H1 (cell line): ENCODE measurements around the gene CDH22. TPM values are rescaled to one million over a fixed set of nuclear protein-coding genes. Genes with fewer than 3 reads are reported as not detected.

ENCODE experiments used
- HDAC2 ChIP-seq, 2 experiments: fragments of 300-600 bp in 1 of 2; sonication (generic) in 1 of 2; IDR thresholded peaks; 2 replicates each; pipeline ENCODE4 v1.6.1; 2011 to 2012; ENCODE audit warnings: low read depth in 2 of 2, low read length in 2 of 2, mild to moderate bottlenecking in 2 of 2, moderate library complexity in 2 of 2, borderline replicate concordance in 1 of 2, inconsistent platforms in 1 of 2
- JUND ChIP-seq: IDR thresholded peaks from 2 replicates; pipeline ENCODE4 v1.6.1; 2011; ENCODE audit warnings: mild to moderate bottlenecking, improper control_type of control experiment, low read length
- NRF1 ChIP-seq: IDR thresholded peaks from 2 replicates; pipeline ENCODE4 v1.6.1; 2011; ENCODE audit warnings: mild to moderate bottlenecking, low read depth, low read length, improper control_type of control experiment
- RBBP5 ChIP-seq: IDR thresholded peaks from 2 replicates; pipeline ENCODE4 v1.7.1; 2012; ENCODE audit warnings: low read depth, mild to moderate bottlenecking, inconsistent platforms, low read length, moderate library complexity, borderline replicate concordance
- polyA plus RNA-seq, 7 experiments: library from polyadenylated mRNA; depleted of rRNA in 3 of 7; stranded (reverse) in 5 of 7; unstranded in 2 of 7; fragments of >200 nt in 5 of 7; fragments of 200-250 nt in 2 of 7; gene quantifications; 1 replicate in 5 of 7; 2 replicates in 1 of 7; 4 replicates in 1 of 7; pipeline versions ENCODE4 v1.2.1 to v1.2.3, GENCODE V29; 2011 to 2013; ENCODE audit warnings: missing spikeins in 2 of 7, mixed read lengths in 2 of 7
- total RNA-seq: library from RNA; stranded (reverse); fragmentation: NEBNext Ultra II Directional; extraction: Animal tissue kit (Norgen Biotek cat#: 25700); gene quantifications from 2 replicates; pipeline ENCODE4 v1.2.1, GENCODE V29; 2021
- TF ChIP-seq, protein P1 (sequence below): IDR thresholded peaks from 2 replicates; pipeline ENCODE4 v1.6.1; 2011; ENCODE audit warnings: low read length, improper control_type of control experiment

Gene CDH22
- total and polyA plus RNA-seq, 2 of the 8 experiments (the other 6 are each of a cell fraction or from before 2014, with no cell fraction given): 0.35 to 0.39 TPM

DNA sequence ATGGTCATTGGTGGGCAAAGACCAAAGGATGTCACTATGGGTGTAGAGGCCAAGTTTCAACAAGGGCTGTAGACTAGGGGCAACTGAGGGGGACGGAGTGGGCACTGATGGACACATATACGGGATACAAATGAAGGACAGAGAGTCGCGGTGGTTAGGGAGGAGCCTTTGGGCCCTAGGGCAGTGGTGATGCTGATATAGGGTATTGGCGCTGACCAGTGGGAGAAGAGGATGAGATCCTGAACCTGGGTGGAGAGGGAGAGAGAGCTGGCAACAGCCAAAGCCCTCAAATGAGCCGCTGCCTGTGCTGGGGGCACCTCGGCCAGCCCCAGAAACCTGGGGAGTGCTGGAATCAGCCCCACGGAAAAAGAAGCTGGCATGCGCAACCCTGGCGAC lies 1.6 kb downstream of the CDH22 start (continued):
- TF ChIP-seq, protein P1, sequence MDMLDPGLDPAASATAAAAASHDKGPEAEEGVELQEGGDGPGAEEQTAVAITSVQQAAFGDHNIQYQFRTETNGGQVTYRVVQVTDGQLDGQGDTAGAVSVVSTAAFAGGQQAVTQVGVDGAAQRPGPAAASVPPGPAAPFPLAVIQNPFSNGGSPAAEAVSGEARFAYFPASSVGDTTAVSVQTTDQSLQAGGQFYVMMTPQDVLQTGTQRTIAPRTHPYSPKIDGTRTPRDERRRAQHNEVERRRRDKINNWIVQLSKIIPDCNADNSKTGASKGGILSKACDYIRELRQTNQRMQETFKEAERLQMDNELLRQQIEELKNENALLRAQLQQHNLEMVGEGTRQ: no peak
- TF ChIP-seq JUND (no peak), RBBP5 (no peak), NRF1 (no peak), HDAC2 (IDR thresholded peaks at IDR 0.05; ENCODE audit: borderline replicate concordance in 1 of 2, low read depth in 2 of 2, low read length in 2 of 2) (no peak)
